ENCODE results near the gene PRDM2.

The PRDM2 gene

GRCh38 chr1:13832536-13832935 lies 132.5 kb downstream of the PRDM2 start:
- no peak for DNase-seq (ENCODE audit: low read depth in 1 of 2, low spot score in 1 of 2)

GRCh38 chr1:13836136-13836535 lies 136.1 kb downstream of the PRDM2 start:
- no peak for DNase-seq (ENCODE audit: low read depth in 1 of 2, low spot score in 1 of 2)

GRCh38 chr1:13836631-13837030 lies 136.6 kb downstream of the PRDM2 start:
- no peak for DNase-seq (ENCODE audit: low read depth in 1 of 2, low spot score in 1 of 2)

GRCh38 chr1:13838236-13838635 lies 138.2 kb downstream of the PRDM2 start:
- no peak for DNase-seq (ENCODE audit: low read depth in 1 of 2, low spot score in 1 of 2)

- no peak for DNase-seq (ENCODE audit: low read depth in 1 of 2, low spot score in 1 of 2)
Observed at GRCh38 chr1:13842497-13842896, 142.5 kb downstream of the PRDM2 start.

- DNase-seq (ENCODE audit: low read depth in 1 of 2, low spot score in 1 of 2) = no peak
Observed at GRCh38 chr1:13851726-13852125, 151.7 kb downstream of the PRDM2 start.

- no peak for DNase-seq (ENCODE audit: low read depth in 1 of 2, low spot score in 1 of 2)
Observed at GRCh38 chr1:13855554-13855953, 155.6 kb downstream of the PRDM2 start.

- DNase-seq (ENCODE audit: low read depth in 1 of 2, low spot score in 1 of 2) = no peak
Observed at GRCh38 chr1:13860031-13860430, 160.0 kb downstream of the PRDM2 start.

- DNase-seq (ENCODE audit: low read depth in 1 of 2, low spot score in 1 of 2) = no peak
Observed at GRCh38 chr1:13864760-13865159, 164.8 kb downstream of the PRDM2 start.

- no peak for DNase-seq (ENCODE audit: low read depth in 1 of 2, low spot score in 1 of 2)
Observed at GRCh38 chr1:13865851-13866250, 165.9 kb downstream of the PRDM2 start.

- DNase-seq (ENCODE audit: low read depth in 1 of 2, low spot score in 1 of 2) = no peak
Observed at GRCh38 chr1:13867603-13868002, 167.6 kb downstream of the PRDM2 start.

GRCh38 chr1:13869172-13869797 lies 169.3 kb downstream of the PRDM2 start:
- DNase-seq (ENCODE audit: low read depth in 1 of 2, low spot score in 1 of 2) = no peak

- no peak for DNase-seq (ENCODE audit: low read depth in 1 of 2, low spot score in 1 of 2)
Observed at GRCh38 chr1:13871413-13871812, 171.4 kb downstream of the PRDM2 start.

GRCh38 chr1:13871886-13872285 lies 171.9 kb downstream of the PRDM2 start:
- no peak for DNase-seq (ENCODE audit: low read depth in 1 of 2, low spot score in 1 of 2)

GRCh38 chr1:13873032-13873431 lies 173.0 kb downstream of the PRDM2 start:
- DNase-seq (ENCODE audit: low read depth in 1 of 2, low spot score in 1 of 2) = no peak
